HCT116 (cell line): ENCODE measurements around the gene SPRR5. TPM values are rescaled to one million over a fixed set of nuclear protein-coding genes. Genes with fewer than 3 reads are reported as not detected.

Experiments used
- ATAC-seq: fragments of 200-7000 bp; cut with Tn5 transposase; 2 replicates; pipeline ENCODE4 v1.9.1; 2020; ENCODE audit warnings: mild to moderate bottlenecking, moderate library complexity
- BruUV-seq: library from RNA; stranded (reverse); fragments of 400-500 nt; replicated peaks from 2 replicates; lab custom pipeline; 2021; lab: Mats Ljungman, UMichigan
- CTCF ChIA-PET: fragments of 300-600 bp; sonication (Branson Sonifier 250); formaldehyde crosslinking; loops from one replicate; lab custom pipeline; 2021; ENCODE audit warnings: antibody characterized with exemption; lab: Charles Lee
- POLR2A ChIA-PET: fragments of 300-600, 350-600 bp; sonication (Branson Sonifier 250); formaldehyde crosslinking; loops from one replicate; lab custom pipeline; 2021; ENCODE audit warnings: antibody characterized with exemption; lab: Charles Lee
- RAD21 ChIA-PET, 2 experiments: fragments of 300-600 bp; sonication (Branson Sonifier 250); formaldehyde crosslinking; loops; one replicate each; lab custom pipeline; 2023; ENCODE audit warnings: low total read pairs in 2 of 2; ENCODE audit not compliant: uncharacterized antibody in 2 of 2, unreplicated experiment in 2 of 2, low non-redundant PET in 1 of 2; lab: Charles Lee
- DNase-seq: peaks from one replicate; pipeline ENCODE4 v3.0.0-alpha.2; 2010; ENCODE audit warnings: low read depth, low spot score
- H2AFZ ChIP-seq: fragments of 200-600 bp; shearing (Covaris generic), sonication (generic); 2 replicates; pipeline ENCODE4 v1.6.1; 2017; ENCODE audit warnings: low read depth, mixed run types, mixed read lengths, antibody characterized with exemption, low read length; ENCODE audit not compliant: poor library complexity, severe bottlenecking
- H3K27ac ChIP-seq: 2 replicates; pipeline ENCODE4 v1.5.1; 2012; ENCODE audit warnings: low read depth, low read length
- H3K27me3 ChIP-seq: fragments of 200-600 bp; sonication (generic); 2 replicates; pipeline ENCODE4 v1.6.1; 2016; ENCODE audit warnings: mixed run types, low read length, mixed read lengths; ENCODE audit not compliant: insufficient read depth
- H3K36me3 ChIP-seq, 2 experiments: fragments of 200-500 bp in 1 of 2; fragments of 200-600 bp in 1 of 2; sonication (Bioruptor generic) in 1 of 2; sonication (generic) in 1 of 2; 2 replicates each; pipeline versions ENCODE4 v1.5.1 to v1.6.1; 2014 to 2016; ENCODE audit warnings: low read length in 2 of 2, inconsistent platforms in 1 of 2, mixed read lengths in 1 of 2, mixed run types in 1 of 2; ENCODE audit not compliant: insufficient read depth in 2 of 2, control insufficient read depth in 1 of 2
- H3K4me1 ChIP-seq, 2 experiments: fragments of 200-600 bp in 1 of 2; sonication (generic) in 1 of 2; 2 replicates each; pipeline versions ENCODE4 v1.5.1 to v1.6.1; 2012 to 2017; ENCODE audit warnings: low read length in 2 of 2, inconsistent platforms in 1 of 2, mild to moderate bottlenecking in 1 of 2, mixed read lengths in 1 of 2, mixed run types in 1 of 2, moderate library complexity in 1 of 2; ENCODE audit not compliant: insufficient read depth in 2 of 2, control insufficient read depth in 1 of 2
- H3K4me2 ChIP-seq: fragments of 200-600 bp; sonication (generic); 2 replicates; pipeline ENCODE4 v1.6.1; 2017; ENCODE audit warnings: mixed run types, low read length, mixed read lengths
- H3K4me3 ChIP-seq, 2 experiments: fragments of 200-600 bp in 1 of 2; sonication (generic) in 1 of 2; replicated peaks in 1 of 2; 2 replicates each; pipeline ENCODE4 v1.5.1; 2011 to 2016; ENCODE audit warnings: low read length in 2 of 2, control low read depth in 1 of 2, low read depth in 1 of 2, mild to moderate bottlenecking in 1 of 2, mixed read lengths in 1 of 2, mixed run types in 1 of 2
- H3K79me2 ChIP-seq: fragments of 200-600 bp; sonication (generic); 2 replicates; pipeline ENCODE4 v1.6.1; 2017; ENCODE audit warnings: mild to moderate bottlenecking, mixed run types, low read length, moderate library complexity, mixed read lengths; ENCODE audit not compliant: insufficient read depth
- H3K9ac ChIP-seq: fragments of 200-600 bp; sonication (generic); 2 replicates; pipeline ENCODE4 v1.6.1; 2016; ENCODE audit warnings: low read length, mixed read lengths
- H3K9me2 ChIP-seq: fragments of 200-600 bp; sonication (generic), shearing (Covaris generic); 2 replicates; pipeline ENCODE4 v1.6.1; 2017; ENCODE audit warnings: mixed run types, mild to moderate bottlenecking, moderate library complexity; ENCODE audit not compliant: insufficient read depth
- H3K9me3 ChIP-seq, 2 experiments: fragments of 200-500 bp in 1 of 2; fragments of 200-600 bp in 1 of 2; sonication (Bioruptor generic) in 1 of 2; sonication (generic) in 1 of 2; 2 replicates each; pipeline ENCODE4 v1.6.1; 2014 to 2017; ENCODE audit warnings: low read length in 2 of 2, mixed read lengths in 2 of 2, inconsistent platforms in 1 of 2, low read depth in 1 of 2, mild to moderate bottlenecking in 1 of 2, mixed run types in 1 of 2, moderate library complexity in 1 of 2; ENCODE audit not compliant: control insufficient read depth in 1 of 2, insufficient read depth in 1 of 2
- H4K20me1 ChIP-seq: fragments of 200-600 bp; sonication (generic), shearing (Covaris generic); 2 replicates; pipeline ENCODE4 v1.6.1; 2017; ENCODE audit warnings: mixed run types, mild to moderate bottlenecking, moderate library complexity; ENCODE audit not compliant: insufficient read depth
- CEBPB ChIP-seq: IDR thresholded peaks from 2 replicates; pipeline ENCODE4 v1.6.1; 2012; ENCODE audit warnings: low read depth
- EGR1 ChIP-seq: IDR thresholded peaks from 2 replicates; pipeline ENCODE4 v1.6.1; 2012; ENCODE audit warnings: low read depth
- ELF1 ChIP-seq: IDR thresholded peaks from 2 replicates; pipeline ENCODE4 v1.6.1; 2012; ENCODE audit warnings: low read depth, borderline replicate concordance
- EZH2 ChIP-seq: fragments of 200-600 bp; sonication (generic); IDR thresholded peaks from 2 replicates; pipeline ENCODE4 v1.6.1; 2017; ENCODE audit warnings: antibody characterized with exemption, mixed run types
- EZH2phosphoT487 ChIP-seq: fragments of 200-600 bp; IDR thresholded peaks from 2 replicates; pipeline ENCODE4 v1.6.1; 2018; ENCODE audit warnings: antibody characterized with exemption, borderline replicate concordance
- FOSL1 ChIP-seq: IDR thresholded peaks from 2 replicates; pipeline ENCODE4 v1.6.1; 2012; ENCODE audit warnings: low read depth
- JUND ChIP-seq: IDR thresholded peaks from 2 replicates; pipeline ENCODE4 v1.6.1; 2012
- POLR2A ChIP-seq: IDR thresholded peaks from 2 replicates; pipeline ENCODE4 v1.7.0; 2011; ENCODE audit warnings: borderline replicate concordance; ENCODE audit not compliant: insufficient read depth, insufficient read length; ENCODE audit errors: extremely low read depth
- POLR2AphosphoS5 ChIP-seq: IDR thresholded peaks from 2 replicates; pipeline ENCODE4 v1.6.1; 2011; ENCODE audit warnings: mild to moderate bottlenecking, low read depth, low read length, moderate library complexity
- RAD21 ChIP-seq: IDR thresholded peaks from 2 replicates; pipeline ENCODE4 v1.6.1; 2012; ENCODE audit warnings: low read depth, mild to moderate bottlenecking
- SIN3A ChIP-seq: IDR thresholded peaks from 2 replicates; pipeline ENCODE4 v1.6.1; 2012; ENCODE audit warnings: low read depth
- SP1 ChIP-seq: IDR thresholded peaks from 2 replicates; pipeline ENCODE4 v1.6.1; 2012; ENCODE audit warnings: low read depth
- TCF7L2 ChIP-seq: IDR thresholded peaks from 2 replicates; pipeline ENCODE4 v1.7.0; 2011; ENCODE audit warnings: borderline replicate concordance, inconsistent platforms; ENCODE audit not compliant: insufficient read depth, insufficient read length; ENCODE audit errors: extremely low read depth
- YY1 ChIP-seq: IDR thresholded peaks from 2 replicates; pipeline ENCODE4 v1.6.1; 2011; ENCODE audit warnings: low read length, low read depth, moderate library complexity, mild to moderate bottlenecking; ENCODE audit not compliant: insufficient replicate concordance; ENCODE audit errors: extremely low read depth
- ZFX ChIP-seq: fragments of 450-650 bp; IDR thresholded peaks from 2 replicates; pipeline ENCODE4 v1.6.1; 2017
- intact Hi-C: fragments of 100-400 bp; cut with micrococcal nuclease; formaldehyde crosslinking; loops from 2 replicates; pipeline ENCODE4 v1.10.0; 2022
- total RNA-seq: library from RNA; stranded (reverse); gene quantifications from one replicate; pipeline ENCODE4 v1.2.1, GENCODE V29; 2021; ENCODE audit not compliant: unreplicated experiment
- TF ChIP-seq, protein P1 (sequence below), 3 experiments: fragments of 200-600 bp in 1 of 3; sonication (generic) in 1 of 3; IDR thresholded peaks in 2 of 3; conservative IDR thresholded peaks in 1 of 3; 2 replicates each; pipeline ENCODE4 v1.5.1; 2012 to 2017; ENCODE audit warnings: low read depth in 2 of 3, low read length in 2 of 3, antibody characterized with exemption in 1 of 3, borderline replicate concordance in 1 of 3, control low read depth in 1 of 3, mild to moderate bottlenecking in 1 of 3, mixed read lengths in 1 of 3, mixed run types in 1 of 3, moderate library complexity in 1 of 3; ENCODE audit not compliant: insufficient read depth in 1 of 3
- TF ChIP-seq, protein P2 (sequence below): IDR thresholded peaks from 2 replicates; pipeline ENCODE4 v1.6.1; 2012
- TF ChIP-seq, protein P3 (sequence below): IDR thresholded peaks from 2 replicates; pipeline ENCODE4 v1.6.1; 2011; ENCODE audit warnings: mild to moderate bottlenecking, low read length, moderate library complexity; ENCODE audit not compliant: insufficient replicate concordance; ENCODE audit errors: extremely low read depth
- TF ChIP-seq, protein P4 (sequence below): IDR thresholded peaks from 2 replicates; pipeline ENCODE4 v1.6.1; 2012; ENCODE audit warnings: low read depth
- TF ChIP-seq, protein P5 (sequence below): IDR thresholded peaks from 2 replicates; pipeline ENCODE4 v1.6.1; 2012

Gene SPRR5
- total RNA-seq, 1 experiment from 2014 or later = not detected

DNA sequence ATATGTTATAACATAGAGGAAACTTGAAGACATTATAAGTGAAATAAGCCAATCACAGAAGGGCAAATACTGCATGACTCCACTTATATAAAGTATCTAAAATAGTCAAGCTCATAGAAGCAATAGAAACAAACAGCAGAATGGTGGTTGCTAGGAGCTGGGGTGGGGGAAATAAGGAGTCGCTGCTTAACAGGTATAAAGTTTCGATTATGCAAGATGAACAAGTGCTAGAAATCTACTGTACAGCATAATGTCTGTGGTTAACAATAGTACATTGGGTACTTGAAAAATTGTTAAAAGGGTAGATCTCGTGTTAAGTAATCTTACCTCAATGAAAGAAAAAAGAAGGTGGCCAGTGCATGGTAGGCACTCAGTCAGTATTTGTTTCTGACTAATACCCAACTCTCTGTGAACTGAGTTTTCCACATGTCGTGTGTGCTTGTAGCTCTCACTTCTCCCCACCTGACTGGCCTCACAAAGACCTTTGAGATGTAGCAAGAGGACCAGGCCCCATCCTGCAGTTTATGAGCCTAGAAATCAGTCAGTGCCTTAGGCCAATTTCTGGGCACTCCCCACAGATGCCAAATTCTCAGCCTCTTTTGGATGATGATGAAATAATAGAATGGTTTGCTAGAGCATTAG is 14.7 kb upstream of the SPRR5 start:
- RAD21 ChIA-PET = no interaction called here
- H3K4me2 ChIP-seq = no peak overlapping the region
- H3K27me3 ChIP-seq = peaks cover 20% of the 10 kb centered on the region
- H3K9me3 ChIP-seq = no peaks in the 10 kb centered on the region
- H4K20me1 ChIP-seq = no peaks in the 10 kb centered on the region
- POLR2A ChIA-PET = no interaction called here
- H3K36me3 ChIP-seq = no peaks in the 10 kb centered on the region
- no peak for DNase-seq
- no peaks in the 10 kb centered on the region for H3K9me2 ChIP-seq
- BruUV-seq = no TSS peak
- no peaks in the 10 kb centered on the region for H3K79me2 ChIP-seq
- H3K4me3 ChIP-seq = no peak overlapping the region
- H3K9ac ChIP-seq = no peak overlapping the region
- no peak overlapping the region for H3K27ac ChIP-seq
- intact Hi-C loops = no loop called here
- no peak overlapping the region for H2AFZ ChIP-seq
- CTCF ChIA-PET = no interaction called here
- H3K4me1 ChIP-seq = no peaks in the 10 kb centered on the region
- TF ChIP-seq CEBPB (no peak), ZFX (no peak), FOSL1 (no peak), RAD21 (no peak), ELF1 (no peak), POLR2A (no peak), POLR2AphosphoS5 (no peak), EZH2phosphoT487 (no peak), TCF7L2 (no peak), EGR1 (no peak), YY1 (no peak), SP1 (no peak), JUND (no peak), SIN3A (no peak), EZH2 (no peak)
- TF ChIP-seq, protein P1, sequence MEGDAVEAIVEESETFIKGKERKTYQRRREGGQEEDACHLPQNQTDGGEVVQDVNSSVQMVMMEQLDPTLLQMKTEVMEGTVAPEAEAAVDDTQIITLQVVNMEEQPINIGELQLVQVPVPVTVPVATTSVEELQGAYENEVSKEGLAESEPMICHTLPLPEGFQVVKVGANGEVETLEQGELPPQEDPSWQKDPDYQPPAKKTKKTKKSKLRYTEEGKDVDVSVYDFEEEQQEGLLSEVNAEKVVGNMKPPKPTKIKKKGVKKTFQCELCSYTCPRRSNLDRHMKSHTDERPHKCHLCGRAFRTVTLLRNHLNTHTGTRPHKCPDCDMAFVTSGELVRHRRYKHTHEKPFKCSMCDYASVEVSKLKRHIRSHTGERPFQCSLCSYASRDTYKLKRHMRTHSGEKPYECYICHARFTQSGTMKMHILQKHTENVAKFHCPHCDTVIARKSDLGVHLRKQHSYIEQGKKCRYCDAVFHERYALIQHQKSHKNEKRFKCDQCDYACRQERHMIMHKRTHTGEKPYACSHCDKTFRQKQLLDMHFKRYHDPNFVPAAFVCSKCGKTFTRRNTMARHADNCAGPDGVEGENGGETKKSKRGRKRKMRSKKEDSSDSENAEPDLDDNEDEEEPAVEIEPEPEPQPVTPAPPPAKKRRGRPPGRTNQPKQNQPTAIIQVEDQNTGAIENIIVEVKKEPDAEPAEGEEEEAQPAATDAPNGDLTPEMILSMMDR (IDR thresholded peaks at IDR 0.05 in 2 of 3, conservative IDR thresholded peaks at IDR 0.05 in 1 of 3; ENCODE audit: borderline replicate concordance in 1 of 3, insufficient read depth in 1 of 3, low read depth in 2 of 3, low read length in 2 of 3) = no peak
- TF ChIP-seq, protein P2, sequence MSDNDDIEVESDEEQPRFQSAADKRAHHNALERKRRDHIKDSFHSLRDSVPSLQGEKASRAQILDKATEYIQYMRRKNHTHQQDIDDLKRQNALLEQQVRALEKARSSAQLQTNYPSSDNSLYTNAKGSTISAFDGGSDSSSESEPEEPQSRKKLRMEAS = no peak
- TF ChIP-seq, protein P3, sequence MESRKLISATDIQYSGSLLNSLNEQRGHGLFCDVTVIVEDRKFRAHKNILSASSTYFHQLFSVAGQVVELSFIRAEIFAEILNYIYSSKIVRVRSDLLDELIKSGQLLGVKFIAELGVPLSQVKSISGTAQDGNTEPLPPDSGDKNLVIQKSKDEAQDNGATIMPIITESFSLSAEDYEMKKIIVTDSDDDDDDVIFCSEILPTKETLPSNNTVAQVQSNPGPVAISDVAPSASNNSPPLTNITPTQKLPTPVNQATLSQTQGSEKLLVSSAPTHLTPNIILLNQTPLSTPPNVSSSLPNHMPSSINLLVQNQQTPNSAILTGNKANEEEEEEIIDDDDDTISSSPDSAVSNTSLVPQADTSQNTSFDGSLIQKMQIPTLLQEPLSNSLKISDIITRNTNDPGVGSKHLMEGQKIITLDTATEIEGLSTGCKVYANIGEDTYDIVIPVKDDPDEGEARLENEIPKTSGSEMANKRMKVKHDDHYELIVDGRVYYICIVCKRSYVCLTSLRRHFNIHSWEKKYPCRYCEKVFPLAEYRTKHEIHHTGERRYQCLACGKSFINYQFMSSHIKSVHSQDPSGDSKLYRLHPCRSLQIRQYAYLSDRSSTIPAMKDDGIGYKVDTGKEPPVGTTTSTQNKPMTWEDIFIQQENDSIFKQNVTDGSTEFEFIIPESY = no peak
- TF ChIP-seq, protein P4, sequence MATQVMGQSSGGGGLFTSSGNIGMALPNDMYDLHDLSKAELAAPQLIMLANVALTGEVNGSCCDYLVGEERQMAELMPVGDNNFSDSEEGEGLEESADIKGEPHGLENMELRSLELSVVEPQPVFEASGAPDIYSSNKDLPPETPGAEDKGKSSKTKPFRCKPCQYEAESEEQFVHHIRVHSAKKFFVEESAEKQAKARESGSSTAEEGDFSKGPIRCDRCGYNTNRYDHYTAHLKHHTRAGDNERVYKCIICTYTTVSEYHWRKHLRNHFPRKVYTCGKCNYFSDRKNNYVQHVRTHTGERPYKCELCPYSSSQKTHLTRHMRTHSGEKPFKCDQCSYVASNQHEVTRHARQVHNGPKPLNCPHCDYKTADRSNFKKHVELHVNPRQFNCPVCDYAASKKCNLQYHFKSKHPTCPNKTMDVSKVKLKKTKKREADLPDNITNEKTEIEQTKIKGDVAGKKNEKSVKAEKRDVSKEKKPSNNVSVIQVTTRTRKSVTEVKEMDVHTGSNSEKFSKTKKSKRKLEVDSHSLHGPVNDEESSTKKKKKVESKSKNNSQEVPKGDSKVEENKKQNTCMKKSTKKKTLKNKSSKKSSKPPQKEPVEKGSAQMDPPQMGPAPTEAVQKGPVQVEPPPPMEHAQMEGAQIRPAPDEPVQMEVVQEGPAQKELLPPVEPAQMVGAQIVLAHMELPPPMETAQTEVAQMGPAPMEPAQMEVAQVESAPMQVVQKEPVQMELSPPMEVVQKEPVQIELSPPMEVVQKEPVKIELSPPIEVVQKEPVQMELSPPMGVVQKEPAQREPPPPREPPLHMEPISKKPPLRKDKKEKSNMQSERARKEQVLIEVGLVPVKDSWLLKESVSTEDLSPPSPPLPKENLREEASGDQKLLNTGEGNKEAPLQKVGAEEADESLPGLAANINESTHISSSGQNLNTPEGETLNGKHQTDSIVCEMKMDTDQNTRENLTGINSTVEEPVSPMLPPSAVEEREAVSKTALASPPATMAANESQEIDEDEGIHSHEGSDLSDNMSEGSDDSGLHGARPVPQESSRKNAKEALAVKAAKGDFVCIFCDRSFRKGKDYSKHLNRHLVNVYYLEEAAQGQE = no peak
- TF ChIP-seq, protein P5, sequence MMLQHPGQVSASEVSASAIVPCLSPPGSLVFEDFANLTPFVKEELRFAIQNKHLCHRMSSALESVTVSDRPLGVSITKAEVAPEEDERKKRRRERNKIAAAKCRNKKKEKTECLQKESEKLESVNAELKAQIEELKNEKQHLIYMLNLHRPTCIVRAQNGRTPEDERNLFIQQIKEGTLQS = no peak
- ATAC-seq = no peak
